GM12878 (cell line): ENCODE data around the gene AHNAK2. TPM values are rescaled to one million over a fixed set of nuclear protein-coding genes. Genes with fewer than 3 reads are reported as not detected.

Experiments used
- E4F1 ChIP-seq: fragments of 450-650 bp; IDR thresholded peaks from 2 replicates; pipeline ENCODE4 v1.6.1; 2018; ENCODE audit warnings: borderline replicate concordance, mild to moderate bottlenecking; ENCODE audit not compliant: partially characterized antibody
- EED ChIP-seq: sonication (generic); IDR thresholded peaks from 2 replicates; pipeline ENCODE4 v1.6.1; 2016; ENCODE audit warnings: antibody characterized with exemption, low read depth
- MEF2A ChIP-seq: IDR thresholded peaks from 2 replicates; pipeline ENCODE4 v1.6.1; 2011; ENCODE audit warnings: low read depth, mild to moderate bottlenecking, low read length, moderate library complexity; ENCODE audit not compliant: insufficient read depth
- PAX8 ChIP-seq: fragments of 450-650 bp; IDR thresholded peaks from 2 replicates; pipeline ENCODE4 v1.6.1; 2017; ENCODE audit warnings: mild to moderate bottlenecking, moderate library complexity
- POLR2AphosphoS2 ChIP-seq: IDR thresholded peaks from 2 replicates; pipeline ENCODE4 v1.6.1; 2011; ENCODE audit warnings: low read depth, mild to moderate bottlenecking, low read length, improper control_type of control experiment, moderate library complexity
- TCF12 ChIP-seq: IDR thresholded peaks from 2 replicates; pipeline ENCODE4 v1.6.1; 2011; ENCODE audit warnings: low read depth, mild to moderate bottlenecking, low read length
- polyA plus RNA-seq, 11 experiments: library from polyadenylated mRNA; depleted of rRNA in 4 of 11; unstranded in 6 of 11; stranded (reverse) in 5 of 11; fragments of >200 nt; fragmentation: Nextera tagmentation in 4 of 11; fragmentation: Illumina TruSeq in 1 of 11; extraction: Ambion mirVana in 4 of 11; extraction: Trizol in 1 of 11; gene quantifications; 1 replicate in 1 of 11; 2 replicates in 10 of 11; pipeline versions ENCODE4 v1.2.1 to v1.2.3, GENCODE V29; 2011 to 2016; ENCODE audit warnings: inconsistent platforms in 2 of 11, missing spikeins in 2 of 11, low read depth in 1 of 11
- total RNA-seq, 4 experiments: library from RNA; depleted of rRNA in 3 of 4; stranded (reverse); fragments of >200 nt in 3 of 4; fragmentation: Illumina TruSeq in 1 of 4; extraction: Trizol in 1 of 4; gene quantifications; 2 replicates each; pipeline versions ENCODE4 v1.2.1 to v1.2.3, GENCODE V29; 2013 to 2021
- TF ChIP-seq, protein P1 (sequence below): IDR thresholded peaks from 2 replicates; pipeline ENCODE4 v1.6.1; 2012; ENCODE audit warnings: low read depth, low read length, improper control_type of control experiment

Gene AHNAK2
- total and polyA plus RNA-seq, 10 of the 15 experiments (the other 5 are each of a cell fraction or from before 2014, with no cell fraction given), result 0.03 to 0.10 TPM; not detected in 8

DNA sequence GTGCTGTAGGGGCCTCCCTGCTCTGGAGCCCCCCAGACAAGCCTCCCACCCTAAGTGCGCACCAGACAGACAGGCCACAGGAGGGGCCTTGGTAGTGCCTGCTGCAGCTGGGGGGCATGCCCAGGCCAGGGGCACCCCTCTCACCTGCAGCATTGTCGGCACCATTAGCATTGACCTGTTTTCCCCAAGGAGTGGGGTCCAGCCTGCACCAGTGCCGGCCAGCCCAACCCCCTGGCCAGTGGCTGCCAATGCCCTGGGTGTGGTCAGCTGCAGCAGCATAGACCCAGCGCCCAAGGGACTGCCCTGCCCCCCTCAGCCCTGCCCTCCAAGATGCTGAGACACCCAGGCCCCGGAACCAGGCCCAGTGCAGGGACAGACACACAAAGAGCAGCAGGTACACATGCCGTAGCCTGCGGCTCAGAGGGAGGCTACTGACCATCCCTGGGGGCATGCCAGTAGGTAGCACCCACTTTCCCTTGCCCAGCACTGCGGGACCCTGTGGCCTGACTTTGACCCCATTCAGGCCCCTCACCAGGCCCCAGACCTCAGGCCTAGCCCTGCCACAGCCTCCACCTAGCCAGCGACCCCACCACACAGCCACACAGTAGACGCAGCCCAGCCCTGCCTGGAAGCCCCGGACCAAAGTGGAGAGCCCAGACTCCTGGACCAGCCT, 1.0 kb downstream of the AHNAK2 start (continued):
- no peak for TF ChIP-seq MEF2A
- TF ChIP-seq E4F1, result no peak
- no peak for TF ChIP-seq PAX8
- no peak for TF ChIP-seq TCF12
- no peak for TF ChIP-seq POLR2AphosphoS2
- TF ChIP-seq, protein P1, sequence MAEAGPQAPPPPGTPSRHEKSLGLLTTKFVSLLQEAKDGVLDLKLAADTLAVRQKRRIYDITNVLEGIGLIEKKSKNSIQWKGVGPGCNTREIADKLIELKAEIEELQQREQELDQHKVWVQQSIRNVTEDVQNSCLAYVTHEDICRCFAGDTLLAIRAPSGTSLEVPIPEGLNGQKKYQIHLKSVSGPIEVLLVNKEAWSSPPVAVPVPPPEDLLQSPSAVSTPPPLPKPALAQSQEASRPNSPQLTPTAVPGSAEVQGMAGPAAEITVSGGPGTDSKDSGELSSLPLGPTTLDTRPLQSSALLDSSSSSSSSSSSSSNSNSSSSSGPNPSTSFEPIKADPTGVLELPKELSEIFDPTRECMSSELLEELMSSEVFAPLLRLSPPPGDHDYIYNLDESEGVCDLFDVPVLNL, result no peak
- TF ChIP-seq EED, result no peak
- TF ChIP-seq, all 136 proteins: peak for 0
